Measurements from ENCODE around the gene HRG. TPM values are rescaled to one million over a fixed set of nuclear protein-coding genes. Genes with fewer than 3 reads are reported as not detected.

Gene HRG
- polyA plus RNA-seq, 1 donor (not counting 4 experiments of a cell fraction or from before 2014, with no cell fraction given), result 0.03 TPM

- Histone ChIP-seq H3K9me1 (ENCODE audit: control insufficient read depth, extremely low read depth, insufficient read depth, low read length) (no peaks in the 10 kb centered on the region), H3K4me3 (ENCODE audit: control insufficient read depth in 2 of 3, extremely low read depth in 1 of 3, insufficient read depth in 2 of 3, low read depth in 1 of 3, low read length in 3 of 3) (no peak overlapping the region), H3K79me2 (ENCODE audit: control insufficient read depth, insufficient read depth, low read length) (no peaks in the 10 kb centered on the region), H3K9me3 (ENCODE audit: control insufficient read depth, low read depth, low read length) (no peaks in the 10 kb centered on the region), H4K20me1 (ENCODE audit: control insufficient read depth, extremely low read depth, insufficient read depth, low read length) (no peaks in the 10 kb centered on the region), H3K27me3 (ENCODE audit: control insufficient read depth, extremely low read depth, insufficient read depth, low read length) (no peaks in the 10 kb centered on the region), H3K36me3 (ENCODE audit: control insufficient read depth in 2 of 2, extremely low read depth in 1 of 2, insufficient read depth in 2 of 2, low read length in 2 of 2) (no peaks in the 10 kb centered on the region), H3K9ac (ENCODE audit: control insufficient read depth, extremely low read depth, insufficient read depth, low read length) (no peak overlapping the region), H3K27ac (ENCODE audit: control insufficient read depth, insufficient read depth, low read length) (no peak overlapping the region), H2AFZ (ENCODE audit: control insufficient read depth, low read length) (no peak overlapping the region), H3K4me1 (ENCODE audit: control insufficient read depth, extremely low read depth, insufficient read depth, low read length) (no peaks in the 10 kb centered on the region), H3K4me2 (ENCODE audit: control insufficient read depth, extremely low read depth, insufficient read depth, low read depth, low read length) (no peak overlapping the region)
- TF ChIP-seq CTCF (optimal IDR thresholded peaks at IDR 0.05 in 1 of 3, IDR thresholded peaks at IDR 0.05 in 1 of 3, conservative IDR thresholded peaks at IDR 0.05 in 1 of 3; ENCODE audit: extremely low read depth in 1 of 3, insufficient read depth in 2 of 3, low read length in 3 of 3) (no peak), EZH2 (IDR thresholded peaks at IDR 0.05; ENCODE audit: low read length) (no peak)
- FAIRE-seq (no peak), DNase-seq (ENCODE audit: low read depth, low spot score) (no peak)
- dilution Hi-C loops (cut with MboI; ENCODE audit: extremely low pct_ligation_motif_present, low sequenced_read_pairs), result no loop called here
These were observed 59.1 kb downstream of the HRG start for GRCh38 chr3:186724911-186725310.

Small RNAs within 50 kb of the gene (small RNA-seq; reads per million reads assigned to genes)
- 0 reads per million in 3 experiments for gene RF00017 (ENCODE audit: insufficient read length in 3 of 3, low read depth in 3 of 3, low replicate concordance in 1 of 3)

Other genes with a start within 250 kb of the HRG start
- gene CRYGS, start 121.6 kb upstream of the HRG start, polyA plus RNA-seq, result 1.1 to 5.2 TPM (median 3.4 TPM) in 3 replicates
- gene TBCCD1, start 98.7 kb upstream of the HRG start, polyA plus RNA-seq, result 14.2 to 15.8 TPM (median 15.0 TPM) in 3 replicates
- gene DNAJB11, start 95.3 kb upstream of the HRG start, polyA plus RNA-seq, result 29.2 to 61.8 TPM (median 51.9 TPM) in 3 replicates
- 0.42 to 0.73 TPM (median 0.59 TPM) in 3 replicates for gene AHSG, start 53.0 kb upstream of the HRG start, polyA plus RNA-seq
- gene FETUB, start 25.6 kb upstream of the HRG start, polyA plus RNA-seq, result 0.05 to 0.35 TPM (median 0.25 TPM) in 3 replicates
- gene KNG1, start 51.3 kb downstream of the HRG start, polyA plus RNA-seq, result 0.12 TPM in 1 of 3 replicates, not detected in the others
- 208 to 568 TPM (median 416 TPM) in 3 replicates for gene EIF4A2, start 117.6 kb downstream of the HRG start, polyA plus RNA-seq
- 8.1 to 22.8 TPM (median 19.7 TPM) in 3 replicates for gene RFC4, start 140.5 kb downstream of the HRG start, polyA plus RNA-seq
- gene ADIPOQ, start 176.7 kb downstream of the HRG start, polyA plus RNA-seq, result not detected in 3 replicates

All from keratinocyte (primary cell).